ENCODE results near the gene MON1A.

- TF ChIP-seq CTCF (conservative IDR thresholded peaks at IDR 0.05; ENCODE audit: low read depth in 2 of 2) (no peak), EZH2phosphoT487 (IDR thresholded peaks at IDR 0.05; ENCODE audit: unreplicated experiment) (no peak), POLR2AphosphoS5 (IDR thresholded peaks at IDR 0.05; ENCODE audit: low read depth) (no peak)
Observed at GRCh38 chr3:49940667-49941249, 11.1 kb upstream of the MON1A start.

All from GM23338 (cell line).